Stimulated activated CD8-positive, alpha-beta memory T cell treated with anti-CD3 and anti-CD28 coated beads, Interleukin-12 subunit alpha, Interleukin-12 subunit beta, amount 100 ng/mL, for 4 hours (primary cell): Measurements from ENCODE around the gene TRAPPC2B.
"Not testable (repeated sequence)": the region's sequence is repeated elsewhere in the genome, so short reads cannot be mapped to it uniquely, and the experiment has no call there.

Experiments
- DNase-seq: peaks from one replicate; pipeline ENCODE4 v3.0.0-alpha.2; 2020; ENCODE audit warnings: low read depth

The TRAPPC2B gene

DNA sequence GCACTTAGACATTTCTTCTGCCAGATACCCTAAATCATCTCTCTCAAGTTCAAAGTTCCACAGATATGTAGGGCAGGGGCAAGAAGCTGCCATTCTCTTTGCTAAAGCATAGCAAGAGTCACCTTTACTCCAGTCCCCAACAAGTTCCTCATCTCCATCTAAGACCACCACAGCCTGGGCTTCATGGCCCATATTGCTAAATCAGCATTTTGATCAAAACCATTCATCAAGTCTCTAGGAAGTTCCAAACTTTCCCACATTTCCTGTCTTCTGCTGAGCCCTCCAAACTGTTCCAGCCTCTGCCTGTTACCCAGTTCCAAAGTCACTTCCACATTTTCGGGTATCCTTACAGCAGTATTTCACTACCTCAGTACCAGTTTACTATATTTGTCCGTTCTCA lies 11.3 kb downstream of the TRAPPC2B start:
- not testable (repeated sequence) for DNase-seq

DNA sequence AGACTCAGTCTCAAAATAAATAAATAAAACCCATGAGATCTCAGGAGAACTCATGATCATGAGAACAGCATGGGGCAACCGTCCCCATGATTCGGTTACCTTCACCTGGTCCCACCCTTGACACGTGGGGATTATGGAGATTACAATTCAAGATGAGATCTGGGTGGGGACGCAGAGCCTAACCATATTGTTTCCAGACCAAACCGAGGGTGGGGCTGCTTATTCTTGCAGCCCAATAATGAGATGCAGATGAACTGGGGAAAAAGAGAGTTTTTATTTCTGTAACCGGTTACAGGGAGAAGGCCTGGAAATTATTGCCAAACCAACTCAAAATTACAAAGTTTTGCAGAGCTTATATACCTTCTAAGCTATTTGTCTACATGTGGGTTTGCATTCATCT lies 12.8 kb downstream of the TRAPPC2B start:
- DNase-seq = no peak

DNA sequence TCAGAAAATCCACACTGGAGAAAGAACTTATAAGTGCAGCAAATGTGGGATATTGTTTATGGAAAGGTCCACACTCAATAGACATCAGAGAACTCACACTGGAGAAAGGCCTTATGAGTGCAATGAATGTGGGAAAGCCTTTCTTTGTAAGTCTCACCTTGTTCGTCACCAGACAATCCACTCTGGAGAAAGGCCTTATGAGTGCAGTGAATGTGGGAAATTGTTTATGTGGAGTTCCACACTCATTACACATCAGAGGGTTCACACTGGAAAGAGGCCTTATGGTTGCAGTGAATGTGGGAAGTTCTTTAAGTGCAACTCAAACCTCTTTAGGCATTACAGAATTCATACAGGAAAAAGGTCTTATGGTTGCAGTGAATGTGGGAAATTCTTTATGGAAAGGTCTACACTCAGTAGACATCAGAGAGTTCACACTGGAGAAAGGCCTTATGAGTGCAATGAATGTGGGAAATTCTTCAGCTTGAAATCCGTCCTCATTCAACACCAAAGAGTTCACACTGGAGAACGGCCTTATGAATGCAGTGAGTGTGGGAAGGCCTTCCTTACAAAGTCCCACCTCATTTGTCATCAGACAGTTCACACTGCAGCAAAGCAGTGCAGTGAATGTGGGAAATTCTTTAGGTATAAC lies 14.3 kb downstream of the TRAPPC2B start:
- no peak for DNase-seq

DNA sequence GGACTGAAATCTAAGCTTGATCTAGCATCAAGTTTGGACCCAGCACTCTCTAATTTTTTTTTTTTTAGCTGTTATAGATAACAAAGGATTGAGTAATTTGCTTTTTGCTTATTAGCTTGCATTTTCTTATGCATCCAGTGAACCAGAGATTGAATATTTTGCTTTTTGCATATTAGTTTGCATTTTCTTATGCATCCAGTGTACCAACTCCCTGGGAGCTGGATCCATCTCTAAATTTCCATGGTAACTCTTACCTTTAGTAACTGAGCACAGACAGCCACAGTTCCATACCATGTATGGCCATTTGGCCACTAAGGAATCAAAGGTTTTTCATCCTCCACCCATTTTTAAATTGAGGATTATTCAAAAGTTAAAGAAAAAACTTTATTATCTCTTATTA lies 17.6 kb downstream of the TRAPPC2B start:
- no peak for DNase-seq

DNA sequence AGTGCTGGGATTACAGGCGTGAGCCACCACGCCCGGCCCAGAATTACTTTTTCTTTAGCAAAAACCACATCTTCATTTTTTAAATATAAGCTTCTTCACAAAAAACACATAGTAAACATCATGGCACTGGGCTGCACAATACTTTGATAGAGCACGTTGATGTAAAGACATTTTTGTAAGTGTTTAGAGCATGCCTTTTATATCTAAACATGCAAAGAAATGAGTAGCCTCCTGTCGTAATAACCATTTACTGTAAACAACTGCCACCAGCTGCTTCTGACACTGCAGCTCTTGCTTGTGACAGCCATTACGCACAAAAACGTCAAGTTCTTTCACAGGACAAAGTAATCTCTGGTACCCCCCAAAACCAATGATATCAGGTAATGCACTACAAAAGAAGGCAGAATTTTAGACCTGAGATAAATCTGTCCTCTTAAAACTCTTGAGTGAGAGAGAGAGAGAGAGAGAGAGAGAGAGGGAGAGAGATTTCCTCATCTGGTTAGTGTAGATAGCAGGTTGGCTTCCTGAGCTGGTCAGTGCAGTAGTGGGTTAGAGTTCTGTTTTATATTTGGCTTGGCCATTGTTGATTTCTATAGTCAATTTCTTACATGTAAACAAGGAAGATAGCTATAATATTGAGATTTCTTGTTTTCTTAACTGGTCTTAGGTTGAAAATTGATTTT lies 19.6 kb downstream of the TRAPPC2B start:
- no peak for DNase-seq

DNA sequence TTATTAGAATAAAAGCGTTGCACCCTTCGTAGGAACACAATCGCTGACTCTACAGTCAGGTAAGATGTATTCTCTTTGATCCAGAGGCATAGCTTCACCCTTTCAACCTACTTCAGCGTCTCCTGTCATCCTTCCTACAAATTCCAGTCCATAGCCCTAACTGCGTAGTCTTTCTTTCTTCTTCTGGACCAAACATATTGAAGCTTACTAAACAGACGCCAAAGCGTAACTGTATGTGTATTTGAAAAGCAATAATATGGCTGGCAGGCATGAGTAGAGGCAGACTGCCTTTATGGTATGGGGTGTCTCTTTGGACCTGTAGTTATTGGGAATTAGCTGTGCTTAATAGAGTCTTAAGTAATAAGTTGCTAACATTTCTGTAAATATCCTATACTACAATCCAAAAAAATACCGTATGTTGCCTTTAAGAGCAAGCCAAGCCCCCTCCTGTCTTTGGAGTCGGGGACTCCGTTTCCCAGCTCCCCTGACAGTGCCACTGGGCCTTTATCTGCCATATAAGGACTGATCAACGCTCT lies 25.9 kb downstream of the TRAPPC2B start:
- no peak for DNase-seq

DNA sequence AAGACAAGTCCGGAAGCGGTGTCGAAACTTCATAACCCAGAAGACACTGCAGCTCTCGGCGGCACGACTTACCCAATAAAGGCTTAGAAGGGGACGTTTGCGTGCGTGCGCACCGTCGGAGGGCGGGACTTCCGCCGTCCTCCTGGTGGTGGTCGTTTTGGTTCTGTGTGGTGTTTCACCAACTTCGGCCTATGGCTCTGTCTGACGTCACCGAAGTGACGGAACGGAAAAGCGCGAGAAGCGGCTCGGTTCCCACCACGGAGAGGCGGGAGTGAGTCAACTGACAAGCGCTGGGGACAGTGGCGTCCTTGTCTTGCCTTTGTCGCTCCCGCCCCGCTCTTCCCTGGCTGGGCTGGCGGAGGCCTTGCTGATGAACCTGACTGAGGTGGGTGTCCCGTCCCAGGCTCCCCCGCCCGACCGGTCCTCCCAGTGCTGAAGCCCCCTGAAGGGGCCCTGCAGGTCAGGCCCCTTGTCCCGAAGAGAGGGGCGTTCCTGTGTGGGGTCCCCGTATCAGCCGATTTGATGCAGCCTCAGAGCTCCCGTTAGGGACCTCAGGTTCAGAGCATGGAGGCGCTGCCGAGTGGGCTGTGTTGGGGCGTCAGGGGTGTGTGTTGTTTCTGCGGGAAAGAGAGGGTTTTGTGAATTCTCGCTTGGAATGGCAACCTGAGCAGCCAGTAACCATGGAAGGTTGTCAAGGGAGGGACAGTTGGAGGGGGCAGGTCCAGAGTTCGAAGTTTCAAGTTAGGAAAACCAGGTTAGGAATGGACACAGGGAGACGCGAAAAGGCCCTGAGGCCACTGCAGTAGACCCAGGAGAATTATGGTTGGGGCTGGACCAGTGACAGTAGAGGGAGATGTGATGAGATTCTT lies 26.6 kb downstream of the TRAPPC2B start, which contains the start of gene ZNF548:
ZNF548 (plus strand) TSS at position 125 of the 869 bp plus-strand sequence; CDS start at position 371, 246 bp downstream.
- peak; percentile 99 for DNase-seq

DNA sequence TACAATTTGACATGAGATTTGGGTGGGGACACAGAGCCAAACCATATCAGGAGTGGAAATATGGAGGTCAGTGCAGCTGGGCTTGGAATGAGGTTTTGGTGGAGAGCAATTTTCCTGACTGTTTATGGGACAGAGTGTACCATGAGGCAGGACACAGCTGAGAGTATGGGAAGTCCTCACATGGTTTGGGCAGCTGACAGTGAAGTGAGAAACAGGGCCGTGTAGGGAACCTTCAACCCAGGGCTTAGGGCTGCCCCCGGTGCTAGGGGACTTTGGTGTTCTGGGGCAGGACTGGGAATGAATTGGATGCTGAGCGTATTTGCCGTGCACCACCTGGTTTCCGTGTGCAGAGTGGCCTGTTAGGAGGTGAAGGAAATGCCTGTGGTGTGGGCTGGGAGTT lies 32.4 kb downstream of the TRAPPC2B start:
- DNase-seq = no peak

DNA sequence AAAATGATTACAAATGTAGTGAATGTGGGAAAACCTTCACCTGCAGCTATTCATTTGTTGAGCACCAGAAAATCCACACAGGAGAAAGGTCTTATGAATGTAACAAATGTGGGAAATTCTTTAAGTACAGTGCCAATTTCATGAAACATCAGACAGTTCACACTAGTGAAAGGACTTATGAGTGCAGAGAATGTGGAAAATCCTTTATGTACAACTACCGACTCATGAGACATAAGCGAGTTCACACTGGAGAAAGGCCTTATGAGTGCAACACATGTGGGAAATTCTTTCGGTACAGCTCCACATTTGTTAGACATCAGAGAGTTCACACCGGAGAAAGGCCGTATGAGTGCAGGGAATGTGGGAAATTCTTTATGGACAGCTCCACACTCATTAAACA lies 35.5 kb downstream of the TRAPPC2B start:
- DNase-seq = no peak

DNA sequence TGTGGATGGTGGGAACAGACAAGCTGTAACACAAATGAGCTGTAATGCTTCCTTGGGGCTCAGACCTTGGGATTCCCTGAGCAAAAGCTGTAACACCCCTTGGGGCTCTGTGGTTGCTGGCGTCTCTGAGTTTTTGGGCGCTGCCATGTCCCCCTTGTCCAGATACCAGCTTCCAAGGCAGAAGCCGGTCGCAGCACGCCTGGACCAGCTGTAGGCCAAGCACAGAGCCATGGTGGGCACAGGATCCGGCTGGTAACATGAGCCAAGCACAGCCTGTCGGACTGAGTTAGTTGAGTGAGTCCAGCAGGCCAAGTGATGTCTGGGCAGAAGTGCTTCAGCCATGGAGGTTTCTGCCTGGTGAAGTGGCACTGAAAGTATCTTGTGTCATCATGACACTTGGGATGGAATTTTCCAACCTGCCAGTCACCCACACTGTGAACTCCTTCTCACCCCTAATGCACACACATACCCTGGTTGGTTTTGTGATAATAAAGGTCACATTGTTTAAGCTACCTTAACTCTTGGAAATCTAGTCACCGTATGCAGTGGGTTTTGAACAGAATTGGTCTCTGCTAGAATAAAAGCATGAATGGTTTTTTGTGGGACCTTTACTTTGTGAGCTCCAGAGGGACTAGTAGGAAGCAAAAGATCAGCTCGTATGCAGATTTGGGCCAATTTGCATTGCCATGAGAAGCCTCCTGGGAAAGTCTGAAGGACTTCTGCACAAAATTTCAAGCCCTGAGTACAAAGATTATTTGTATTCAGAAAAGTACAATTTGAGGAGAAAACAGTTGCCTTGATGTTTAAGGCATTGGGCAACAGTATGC lies 40.6 kb downstream of the TRAPPC2B start:
- DNase-seq = no peak

DNA sequence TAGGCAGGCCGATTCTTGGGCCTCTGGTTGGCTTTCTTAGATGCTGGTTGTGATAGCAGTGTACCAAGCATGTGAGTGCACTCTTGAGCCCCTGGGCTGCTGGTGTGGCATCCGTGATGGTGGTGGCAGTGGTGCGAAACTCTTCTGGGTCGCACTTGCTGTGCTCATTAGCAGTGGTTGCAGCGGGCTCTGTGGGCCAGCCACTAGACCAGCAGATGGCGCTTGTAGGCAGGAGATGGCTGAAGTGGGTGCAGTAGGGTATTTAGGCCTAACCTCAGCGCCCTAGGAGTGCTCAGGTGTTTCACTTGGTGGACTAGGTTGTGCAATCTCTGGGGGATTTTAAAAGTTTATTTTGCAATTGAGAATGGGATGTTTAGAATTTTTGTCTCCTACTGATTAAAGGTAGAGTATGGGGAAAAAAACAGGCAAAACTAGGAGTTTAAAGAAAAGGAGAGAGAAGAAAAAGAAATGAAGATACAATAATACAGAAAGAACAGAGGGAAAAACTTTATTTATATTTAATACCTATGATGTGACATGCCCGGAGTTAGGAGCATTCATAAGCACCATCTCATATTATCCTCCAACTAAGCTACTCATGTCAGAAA lies 43.3 kb downstream of the TRAPPC2B start:
- DNase-seq = peak; percentile 47

DNA sequence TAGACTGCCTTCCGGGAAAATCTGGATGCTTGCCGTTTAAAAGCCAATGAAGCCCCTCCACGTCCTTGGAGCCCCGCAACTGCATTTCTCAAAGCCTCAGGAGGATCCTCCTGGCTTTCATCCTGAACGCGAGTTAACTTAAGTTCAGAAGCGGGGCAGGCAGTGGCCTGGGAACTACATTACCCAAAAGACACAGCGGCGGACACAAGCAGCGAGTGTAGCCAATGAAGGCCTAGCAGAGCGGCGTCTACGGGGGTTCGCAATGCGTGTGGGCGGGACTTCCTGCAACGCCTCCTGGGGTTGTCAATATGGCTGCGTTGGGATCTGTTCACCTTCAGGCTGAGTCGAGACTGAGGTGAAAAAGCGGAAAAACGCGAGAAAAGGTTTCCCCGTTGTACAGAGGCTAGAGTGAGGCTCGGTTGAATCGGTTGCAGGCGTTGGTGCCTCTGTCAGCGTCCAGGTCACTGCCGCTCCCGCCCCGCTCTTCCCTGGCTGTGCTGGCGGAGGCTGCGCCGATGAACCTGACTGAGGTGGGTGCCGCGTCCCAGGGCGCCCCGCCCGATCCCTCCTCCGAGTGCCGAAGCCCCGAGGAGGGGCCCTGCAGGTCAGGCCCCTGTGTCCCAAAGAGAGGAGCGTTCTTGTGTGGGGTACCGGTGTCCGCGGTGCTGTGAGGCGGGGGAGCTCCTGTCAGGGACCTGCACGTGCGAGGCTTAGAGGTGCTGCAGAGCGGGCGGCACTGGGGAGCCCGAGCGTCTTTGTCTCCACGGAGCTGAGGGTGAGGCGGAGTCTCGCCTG lies 47.7 kb downstream of the TRAPPC2B start, which contains the start of gene ZNF17:
ZNF17 (plus strand) TSS at position 285 of the 795 bp plus-strand sequence. CDS start 2,455 bp downstream, outside the sequence.
- DNase-seq = peak; percentile 80
